NCI-H2171 (cell line): ENCODE measurements around the gene PCSK9.
A peak's percentile ranks its signal among the peaks of the same experiment; 100 is the strongest.

Experiments
- DNase-seq: peaks from one replicate; lab custom pipeline; 2025; lab: John Stamatoyannopoulos, UW

The PCSK9 gene

DNA sequence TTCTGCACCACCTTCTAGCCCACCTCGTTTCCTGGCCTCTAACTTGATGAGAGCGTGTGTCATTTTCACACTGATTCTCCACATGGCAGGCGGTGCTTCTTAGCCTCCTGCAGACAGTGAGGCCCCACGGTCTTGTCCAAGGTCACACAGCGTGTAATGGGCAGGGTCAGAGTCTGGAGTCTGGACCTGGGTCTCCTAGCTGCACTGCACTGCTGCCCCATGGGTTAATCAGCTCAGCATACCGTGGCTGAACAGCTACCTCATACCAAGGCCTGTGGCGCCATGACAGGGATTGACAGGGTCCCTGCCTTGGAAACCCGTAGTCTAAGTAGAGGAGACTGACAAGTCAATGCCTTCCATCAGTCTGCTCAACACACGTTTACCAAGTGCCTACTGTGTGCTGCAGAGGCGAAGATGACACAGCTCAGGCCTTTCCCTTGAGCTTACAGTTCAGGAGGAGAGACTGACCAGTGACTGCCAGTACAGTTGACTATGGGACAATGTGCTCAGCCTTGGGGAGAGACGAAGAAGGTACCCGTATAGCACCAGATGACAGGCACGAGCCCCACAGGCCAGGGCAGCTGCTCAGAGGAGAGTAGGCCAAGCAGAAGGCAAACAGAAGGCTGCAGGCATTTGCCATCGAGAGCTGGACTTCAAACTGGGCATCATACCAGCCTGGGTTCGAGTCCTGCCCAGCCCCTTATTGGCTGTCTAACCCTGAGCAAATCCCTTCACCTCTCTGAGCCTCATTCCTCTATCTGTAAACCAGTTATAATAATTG is 5.5 kb downstream of the PCSK9 start:
- DNase-seq = no peak

DNA sequence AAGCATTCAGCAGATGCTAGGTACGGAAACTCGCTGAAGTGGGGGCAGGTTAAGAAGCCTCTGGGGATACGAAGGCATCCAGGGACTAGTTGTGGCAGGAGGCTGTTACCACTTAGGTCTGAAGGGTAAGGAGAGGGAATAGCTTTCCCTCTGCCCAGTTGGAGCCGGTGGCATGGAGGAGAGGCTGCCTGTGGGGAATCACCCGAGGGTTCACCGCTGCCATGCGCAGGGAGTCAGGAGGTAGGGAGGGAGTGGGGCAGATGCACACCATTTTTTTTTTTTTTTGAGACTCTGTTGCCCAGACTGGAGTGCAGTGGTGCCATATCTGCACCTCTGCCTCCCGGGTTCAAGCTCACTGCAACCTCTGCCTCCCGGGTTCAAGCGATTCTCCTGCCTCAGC is 6.1 kb downstream of the PCSK9 start:
- DNase-seq = peak; percentile 28

DNA sequence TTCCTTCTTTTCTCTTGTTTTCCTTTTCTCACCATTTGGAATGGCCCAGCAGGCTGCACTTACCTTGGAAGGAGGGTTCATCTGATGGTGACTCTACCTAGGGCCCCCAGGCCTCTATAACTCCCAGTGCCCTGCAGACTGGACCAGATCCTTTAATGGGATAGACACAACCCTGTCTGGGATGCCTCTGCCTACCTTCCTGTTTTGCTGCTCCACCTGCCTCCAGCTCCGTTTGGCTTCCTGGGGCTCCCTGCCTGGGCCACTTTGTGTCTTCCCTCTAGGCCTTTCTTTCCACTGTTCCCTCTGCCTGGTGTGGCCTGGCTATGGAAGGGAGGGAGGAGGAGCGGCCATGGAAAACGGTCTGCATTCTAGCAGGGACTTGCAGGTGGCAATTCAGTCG is 7.5 kb downstream of the PCSK9 start:
- DNase-seq = no peak

DNA sequence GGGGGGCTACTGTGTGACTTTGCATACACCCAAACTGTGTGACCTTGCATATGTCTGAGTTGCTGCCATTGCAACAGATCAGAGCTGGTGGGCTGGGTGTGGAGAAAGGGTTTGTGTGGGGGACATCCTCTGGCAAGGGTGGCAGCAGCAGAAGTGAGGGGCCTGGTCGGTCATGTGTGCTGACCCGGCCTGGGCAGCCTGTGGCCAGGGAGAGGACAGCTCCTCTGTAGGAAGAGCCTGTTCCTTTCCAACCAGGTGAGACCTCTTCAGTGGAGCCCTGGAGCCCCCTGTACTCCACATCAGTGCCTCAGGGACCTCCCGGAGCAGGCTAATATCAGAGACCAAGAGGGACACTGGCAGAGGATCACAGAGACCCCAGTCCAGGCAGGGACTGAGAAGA is 8.3 kb downstream of the PCSK9 start:
- no peak for DNase-seq

DNA sequence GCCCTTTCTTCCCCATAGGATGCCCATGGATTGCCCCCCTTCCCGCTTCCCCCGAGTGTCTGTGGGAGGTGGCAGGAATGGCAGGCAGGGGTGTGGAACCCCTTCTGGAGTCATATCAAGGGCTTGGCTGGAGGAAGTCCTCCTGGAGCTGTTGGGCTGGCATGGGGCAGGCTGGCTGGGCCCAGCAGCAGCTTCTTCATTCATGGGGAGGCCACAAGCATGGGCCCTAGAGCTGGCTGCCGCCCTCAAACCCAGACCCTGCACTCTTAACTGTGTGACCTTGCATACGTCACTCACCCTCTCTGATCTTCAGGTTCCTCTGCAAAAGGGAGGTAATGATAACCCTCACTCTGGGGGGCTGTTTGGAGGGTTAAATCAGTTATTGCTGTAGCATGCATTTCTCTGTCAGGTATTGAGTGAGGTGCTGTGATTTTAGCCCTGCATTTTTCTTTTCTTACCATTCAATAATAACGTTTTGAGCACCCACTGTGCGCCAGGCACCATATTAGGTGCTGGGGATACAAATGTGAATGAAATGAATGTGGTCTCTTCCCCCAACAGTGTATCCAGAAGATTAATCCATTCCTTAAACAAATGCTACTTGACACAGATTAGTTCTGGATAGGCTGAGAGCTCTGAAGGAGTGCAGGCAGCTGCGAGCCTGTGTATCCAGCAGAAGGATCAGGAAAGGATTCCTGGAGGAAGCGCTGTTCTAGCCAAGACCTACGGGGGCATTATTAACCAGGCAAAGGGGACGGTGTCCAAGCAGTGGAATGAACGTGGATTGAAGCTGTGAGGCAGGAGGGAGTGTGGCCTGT is 9.3 kb downstream of the PCSK9 start:
- DNase-seq = no peak

DNA sequence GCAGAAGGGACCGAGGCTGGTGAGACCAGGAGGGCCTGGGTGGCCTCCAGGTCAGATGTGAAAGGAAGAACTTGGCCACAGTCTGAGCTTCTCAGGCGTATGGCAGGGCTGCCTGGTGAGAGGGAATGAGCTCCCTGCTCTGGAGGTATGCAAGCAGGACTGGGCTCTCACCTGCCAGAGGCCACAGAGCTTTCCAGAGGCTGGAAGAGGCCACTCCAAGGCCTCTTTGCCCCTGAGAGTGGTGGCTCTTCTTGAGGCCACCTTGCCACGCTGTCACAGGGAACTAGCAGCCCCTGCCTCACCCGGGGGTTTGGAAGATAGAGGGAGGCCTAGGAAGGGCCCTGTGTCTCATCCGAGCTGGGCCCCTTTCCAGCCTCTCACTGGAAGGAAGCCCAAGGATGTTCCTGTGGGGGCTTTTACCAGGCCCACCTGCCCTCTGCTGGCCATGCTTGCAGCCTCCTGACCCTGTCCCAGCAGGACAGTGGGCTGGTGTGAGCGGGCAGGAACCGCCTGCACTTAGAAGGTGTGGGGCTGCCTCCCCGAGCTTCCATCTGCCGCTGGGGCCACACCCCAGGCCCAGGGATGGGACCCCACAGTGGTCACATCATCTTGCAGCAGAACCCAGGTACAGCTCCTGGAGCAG is 10.0 kb downstream of the PCSK9 start:
- no peak for DNase-seq

DNA sequence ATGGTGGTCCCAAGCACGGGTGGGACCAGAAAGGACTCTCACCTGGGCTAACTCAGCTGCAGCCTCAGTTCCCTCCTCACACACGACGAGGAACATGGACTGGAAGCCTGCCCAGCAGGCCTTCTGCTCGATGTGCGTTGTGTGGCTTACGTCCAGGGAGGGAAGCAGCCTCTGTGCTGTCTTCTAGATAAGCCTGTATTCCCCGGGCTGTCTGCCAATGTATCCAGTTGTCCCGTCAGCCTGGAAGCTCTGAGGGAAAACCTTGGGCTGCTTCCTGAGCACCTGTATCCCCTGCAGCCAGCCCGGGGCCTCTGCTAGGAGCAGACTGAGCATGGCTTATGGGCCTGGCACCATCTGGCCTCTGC is 10.5 kb downstream of the PCSK9 start:
- DNase-seq = peak; percentile 71

DNA sequence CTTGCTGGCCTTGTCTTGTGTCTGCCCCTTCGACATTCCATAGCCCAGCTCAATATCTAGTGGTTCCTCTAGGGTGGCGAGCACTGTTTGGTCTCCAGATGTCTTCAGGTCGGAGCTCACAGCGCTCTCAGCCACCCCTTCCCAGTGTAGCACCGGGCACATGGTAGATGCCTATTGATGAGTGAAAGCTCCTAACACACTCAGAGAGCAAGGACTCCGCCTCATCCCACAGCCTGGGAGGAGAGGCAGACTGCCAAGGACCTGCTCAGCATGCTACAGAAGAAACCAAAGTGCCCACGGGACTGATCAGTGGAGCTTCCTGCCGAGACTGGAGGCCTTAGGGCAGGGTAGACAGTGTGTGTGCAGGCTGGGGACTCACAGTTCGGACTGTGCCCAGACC is 10.9 kb downstream of the PCSK9 start:
- DNase-seq = peak; percentile 34

DNA sequence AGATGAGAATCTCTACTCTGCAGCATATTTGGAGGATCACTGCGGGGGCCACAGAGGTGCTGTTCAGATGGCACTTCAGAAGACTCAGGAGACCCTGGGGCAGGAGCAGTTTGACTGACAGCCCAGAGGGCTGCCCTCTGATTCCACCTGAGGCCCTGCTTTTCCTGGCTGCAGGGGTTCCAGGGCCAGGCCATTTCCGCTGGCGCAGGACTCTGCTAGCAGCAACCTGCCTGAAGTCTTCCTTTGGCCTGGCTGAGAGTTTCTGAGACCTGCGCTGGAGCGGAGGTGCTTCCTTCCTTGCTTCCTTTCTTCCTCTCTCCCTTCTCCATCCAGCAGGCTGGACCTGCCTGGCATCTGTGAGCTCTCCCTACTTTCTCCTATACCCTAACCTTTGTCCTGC is 11.8 kb downstream of the PCSK9 start:
- DNase-seq = no peak

DNA sequence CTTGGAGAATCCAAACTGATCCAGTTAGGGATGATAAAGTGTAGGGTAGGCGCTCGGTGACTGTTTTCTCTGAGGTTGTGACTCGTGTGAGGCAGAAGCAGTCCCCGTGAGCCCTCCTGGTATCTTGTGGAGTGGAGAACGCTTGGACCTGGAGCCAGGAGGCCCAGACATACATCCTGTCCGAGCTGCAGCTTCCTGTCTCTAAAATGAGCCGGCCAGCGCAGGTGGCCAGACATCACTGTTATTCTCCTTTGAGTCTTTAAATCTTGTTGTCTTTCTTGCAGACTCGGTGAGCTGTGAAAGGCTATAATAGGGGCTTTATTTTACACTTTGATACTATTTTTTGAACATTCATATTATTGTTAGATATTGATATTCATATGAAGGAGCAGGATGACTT is 12.3 kb downstream of the PCSK9 start:
- no peak for DNase-seq

DNA sequence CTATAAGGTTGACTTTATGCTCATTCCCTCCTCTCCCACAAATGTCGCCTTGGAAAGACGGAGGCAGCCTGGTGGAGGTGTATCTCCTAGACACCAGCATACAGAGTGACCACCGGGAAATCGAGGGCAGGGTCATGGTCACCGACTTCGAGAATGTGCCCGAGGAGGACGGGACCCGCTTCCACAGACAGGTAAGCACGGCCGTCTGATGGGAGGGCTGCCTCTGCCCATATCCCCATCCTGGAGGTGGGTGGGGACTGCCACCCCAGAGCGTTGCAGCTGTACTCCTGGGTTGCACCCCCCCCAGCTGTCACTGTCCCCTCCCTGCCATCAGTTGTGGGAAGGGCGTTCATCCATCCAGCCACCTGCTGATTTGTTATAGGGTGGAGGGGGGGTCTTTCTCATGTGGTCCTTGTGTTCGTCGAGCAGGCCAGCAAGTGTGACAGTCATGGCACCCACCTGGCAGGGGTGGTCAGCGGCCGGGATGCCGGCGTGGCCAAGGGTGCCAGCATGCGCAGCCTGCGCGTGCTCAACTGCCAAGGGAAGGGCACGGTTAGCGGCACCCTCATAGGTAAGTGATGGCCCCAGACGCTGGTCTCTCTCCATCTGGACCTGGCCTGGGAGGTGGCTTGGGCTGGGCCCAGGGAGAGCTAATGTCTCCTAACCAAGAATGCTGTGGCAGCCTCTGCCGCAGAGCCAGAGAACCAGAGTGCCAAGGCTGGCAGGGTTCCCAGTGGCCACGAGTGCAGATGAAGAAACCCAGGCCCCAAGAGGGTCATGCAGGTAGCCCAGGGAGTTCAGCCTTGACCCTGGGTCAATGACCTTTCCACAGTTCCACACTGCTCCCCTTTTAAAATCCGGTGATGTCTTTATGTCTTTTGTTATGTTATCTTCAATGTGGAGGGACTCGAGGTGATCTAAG is 13.1 kb downstream of the PCSK9 start:
- no peak for DNase-seq

DNA sequence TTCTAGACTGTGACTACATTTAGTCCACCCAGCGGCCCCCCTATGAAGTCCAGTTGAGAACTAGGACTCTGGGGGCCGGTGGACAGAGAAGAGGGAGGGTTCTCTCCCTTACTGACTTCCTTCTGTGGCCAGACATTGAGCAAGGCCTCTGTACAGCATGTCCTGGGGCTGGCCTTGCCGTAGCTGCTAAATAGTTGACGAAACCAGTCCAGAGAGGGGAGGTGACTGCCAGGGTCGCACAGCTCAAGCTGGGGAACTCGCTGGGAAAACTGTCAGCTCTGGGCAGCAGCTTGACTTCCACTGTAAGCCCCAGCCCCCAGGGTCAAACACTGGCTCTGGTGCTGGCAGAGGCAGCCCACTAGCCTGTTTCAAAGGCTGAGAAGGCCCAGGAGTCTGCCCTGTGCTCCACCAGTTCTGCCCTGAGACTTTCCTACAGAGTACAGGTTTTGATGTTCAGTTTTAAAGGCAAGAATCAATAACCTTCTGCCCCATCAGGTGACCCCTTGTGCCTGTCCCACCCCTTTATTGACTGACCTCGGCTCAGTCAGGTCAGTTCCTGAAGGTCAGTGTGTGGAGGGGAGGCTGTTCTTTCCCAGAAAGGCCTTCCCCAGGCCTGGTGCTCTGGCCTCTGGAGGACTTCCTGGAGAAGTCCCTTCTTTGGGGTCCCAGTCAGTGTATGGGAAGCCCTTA is 14.1 kb downstream of the PCSK9 start:
- DNase-seq = no peak

DNA sequence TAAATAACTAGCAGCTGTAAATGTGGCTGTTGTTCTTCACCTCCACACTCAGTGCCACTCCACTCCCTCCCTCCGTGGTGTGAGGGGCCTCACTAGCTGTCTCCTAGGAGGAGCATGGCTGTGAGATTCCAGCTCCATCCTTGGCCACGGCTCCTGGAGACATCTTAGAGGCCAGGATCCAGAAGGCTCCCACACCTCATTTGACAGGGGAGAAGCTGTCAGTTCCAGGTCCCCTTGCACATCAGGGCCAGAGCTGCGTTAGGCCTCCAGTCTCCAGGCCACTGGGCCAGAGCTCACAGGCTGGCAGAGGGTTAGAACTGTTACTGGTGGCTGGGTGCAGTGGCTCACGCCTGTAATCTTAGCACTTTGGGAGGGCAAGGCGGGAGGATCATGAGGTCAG is 15.0 kb downstream of the PCSK9 start:
- no peak for DNase-seq

DNA sequence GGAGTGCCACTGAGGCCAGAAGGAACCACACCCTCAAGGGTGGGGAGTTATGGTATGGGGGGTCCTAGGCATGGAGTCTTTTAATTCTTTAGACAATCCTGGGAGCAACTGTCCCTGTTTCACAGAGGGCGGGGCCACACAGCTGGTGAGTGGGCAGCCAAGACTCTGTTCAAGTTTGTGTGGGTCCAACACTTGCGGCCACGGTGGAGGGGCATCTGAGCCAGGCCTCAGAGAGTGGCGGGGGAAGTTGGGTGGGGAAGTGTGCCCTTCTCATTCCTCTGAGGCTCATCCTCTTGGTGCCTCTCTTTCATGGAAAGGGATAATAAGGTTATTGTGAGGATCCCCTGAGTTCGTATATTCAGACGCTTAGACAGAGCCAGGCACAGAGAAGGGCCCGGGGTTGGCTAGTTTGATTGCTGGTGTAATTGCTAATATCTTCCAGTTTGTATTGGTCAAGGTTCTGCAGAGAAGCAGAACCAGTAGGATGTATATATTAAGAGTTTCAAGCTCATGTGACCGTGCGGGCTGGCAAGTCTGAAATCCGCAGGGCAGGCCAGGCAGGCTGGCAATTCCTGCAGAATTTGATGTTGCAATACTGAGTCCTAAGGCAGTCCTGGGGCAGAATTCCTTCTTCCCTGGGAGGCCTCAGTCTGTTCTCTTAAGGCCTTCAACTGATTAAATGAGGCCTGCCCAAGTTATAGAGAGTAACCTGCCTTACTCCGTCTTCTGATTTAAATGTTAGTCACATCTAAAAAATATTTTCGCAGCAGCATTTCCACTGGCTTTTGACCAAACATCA is 15.9 kb downstream of the PCSK9 start:
- no peak for DNase-seq

DNA sequence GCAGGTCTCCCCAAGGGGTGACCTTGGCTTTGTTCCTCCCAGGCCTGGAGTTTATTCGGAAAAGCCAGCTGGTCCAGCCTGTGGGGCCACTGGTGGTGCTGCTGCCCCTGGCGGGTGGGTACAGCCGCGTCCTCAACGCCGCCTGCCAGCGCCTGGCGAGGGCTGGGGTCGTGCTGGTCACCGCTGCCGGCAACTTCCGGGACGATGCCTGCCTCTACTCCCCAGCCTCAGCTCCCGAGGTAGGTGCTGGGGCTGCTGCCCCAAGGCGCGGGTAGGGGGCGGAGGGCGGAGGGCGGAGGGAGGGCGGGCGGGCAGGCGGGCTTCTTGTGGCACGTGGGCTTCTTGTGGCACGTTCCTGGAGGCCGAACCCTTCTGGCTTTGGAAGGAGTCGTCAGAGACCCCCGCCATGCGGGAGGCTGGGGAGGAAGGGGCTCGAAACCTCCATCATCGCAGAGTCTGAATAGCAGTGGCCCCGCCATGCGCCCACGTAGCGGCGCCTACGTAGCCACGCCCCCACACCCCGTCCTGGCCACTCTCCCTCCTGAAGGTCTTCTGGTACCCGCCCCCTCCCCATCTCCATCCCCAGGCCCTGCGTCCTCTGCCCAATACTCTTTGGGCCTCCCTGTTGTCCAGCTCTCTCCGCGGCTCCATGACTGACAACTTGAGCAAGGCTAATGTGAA is 16.7 kb downstream of the PCSK9 start:
- no peak for DNase-seq

DNA sequence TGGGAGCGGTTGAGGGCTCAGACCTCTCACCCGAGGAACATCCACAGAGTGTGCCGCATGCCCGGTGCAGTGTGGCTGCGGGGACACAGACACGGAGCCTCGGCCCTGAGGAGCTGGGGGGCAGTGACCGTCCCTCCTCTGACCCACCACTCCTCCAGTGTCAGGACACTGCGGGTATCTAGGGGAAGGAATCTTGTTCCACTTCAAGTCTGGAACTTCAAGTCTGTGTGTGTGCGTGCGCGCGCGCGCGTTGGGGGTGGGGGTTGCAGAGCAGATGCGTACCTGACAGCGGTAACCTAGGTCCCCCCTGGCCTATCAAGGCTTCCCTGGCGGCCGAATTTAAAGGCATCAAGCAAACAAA is 17.3 kb downstream of the PCSK9 start:
- DNase-seq = no peak

DNA sequence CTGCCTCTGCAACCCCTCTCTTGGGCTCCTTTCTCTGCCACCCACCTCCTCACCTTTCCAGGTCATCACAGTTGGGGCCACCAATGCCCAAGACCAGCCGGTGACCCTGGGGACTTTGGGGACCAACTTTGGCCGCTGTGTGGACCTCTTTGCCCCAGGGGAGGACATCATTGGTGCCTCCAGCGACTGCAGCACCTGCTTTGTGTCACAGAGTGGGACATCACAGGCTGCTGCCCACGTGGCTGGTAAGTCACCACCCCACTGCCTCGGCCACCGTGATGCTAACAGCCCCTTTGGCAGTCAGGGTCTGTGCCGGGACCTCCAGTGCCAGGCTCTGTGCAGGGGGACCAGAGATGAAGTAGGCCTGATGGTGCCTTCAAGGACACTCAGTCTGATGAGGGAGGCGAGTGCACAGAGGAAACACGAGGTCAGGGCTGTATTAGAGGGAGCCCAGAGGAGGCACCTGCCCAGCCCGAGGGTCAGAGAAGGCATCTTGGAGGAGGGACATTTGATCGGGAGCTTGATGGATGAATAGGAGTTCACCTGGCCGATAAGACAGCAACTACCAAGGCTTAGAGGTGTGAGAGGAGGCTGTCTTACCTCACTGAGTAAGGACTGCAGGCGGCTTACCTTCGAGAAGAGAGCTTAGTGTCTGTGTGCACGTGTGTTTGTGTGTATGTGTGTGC is 18.1 kb downstream of the PCSK9 start:
- no peak for DNase-seq

DNA sequence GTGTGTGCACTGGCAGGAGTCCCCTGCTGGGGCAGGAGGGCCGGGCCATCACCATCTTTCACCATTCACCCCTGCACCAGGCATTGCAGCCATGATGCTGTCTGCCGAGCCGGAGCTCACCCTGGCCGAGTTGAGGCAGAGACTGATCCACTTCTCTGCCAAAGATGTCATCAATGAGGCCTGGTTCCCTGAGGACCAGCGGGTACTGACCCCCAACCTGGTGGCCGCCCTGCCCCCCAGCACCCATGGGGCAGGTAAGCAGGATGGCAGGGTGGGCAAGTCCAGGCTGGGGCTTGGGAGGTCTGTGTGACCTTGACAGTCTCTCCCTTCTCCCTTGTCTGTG is 18.6 kb downstream of the PCSK9 start:
- no peak for DNase-seq

DNA sequence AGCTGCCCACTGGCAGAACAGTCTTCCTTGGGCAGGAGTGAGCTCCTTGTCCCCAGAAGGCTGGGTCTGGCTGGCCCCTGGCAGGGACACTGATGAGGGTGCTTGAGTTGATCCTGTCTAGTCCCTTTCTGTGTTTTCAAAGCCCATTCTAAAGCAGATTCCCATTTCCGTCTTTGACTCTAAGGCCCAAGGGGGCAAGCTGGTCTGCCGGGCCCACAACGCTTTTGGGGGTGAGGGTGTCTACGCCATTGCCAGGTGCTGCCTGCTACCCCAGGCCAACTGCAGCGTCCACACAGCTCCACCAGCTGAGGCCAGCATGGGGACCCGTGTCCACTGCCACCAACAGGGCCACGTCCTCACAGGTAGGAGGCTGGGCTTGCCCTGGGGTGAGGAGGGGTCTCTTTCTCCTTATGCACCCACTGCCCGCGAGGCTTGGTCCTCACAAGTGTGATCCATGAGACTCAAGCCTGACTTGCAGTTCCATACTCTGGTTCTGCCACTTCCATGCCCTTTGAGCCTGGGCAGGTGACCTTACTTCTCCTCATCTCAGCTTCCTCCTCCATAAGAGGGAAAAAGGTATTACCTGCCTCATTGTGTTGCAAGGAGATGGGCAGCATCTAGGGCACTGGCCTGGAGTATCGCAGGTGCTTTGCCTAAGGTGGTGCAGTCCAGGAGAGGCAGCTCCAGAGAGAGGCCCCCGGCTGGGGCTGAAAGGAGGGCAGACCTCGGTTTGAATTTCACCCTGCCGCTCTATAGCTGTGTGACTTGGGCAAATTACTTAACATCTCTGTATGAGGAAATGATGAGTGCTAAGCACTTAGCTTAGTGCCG is 20.2 kb downstream of the PCSK9 start:
- no peak for DNase-seq
